Endothelial cell of umbilical vein (primary cell): ENCODE measurements around the gene TRIM65. TPM values are rescaled to one million over a fixed set of nuclear protein-coding genes. Genes with fewer than 3 reads are reported as not detected.

Experiments
- BruUV-seq: library from RNA; stranded (reverse); fragments of 400-500 nt; replicated peaks from 2 replicates; lab custom pipeline; 2021; lab: Mats Ljungman, UMichigan
- CTCF ChIA-PET: fragments of 300-600, 350-600 bp; sonication (Branson Sonifier 250); formaldehyde crosslinking; loops from one replicate; lab custom pipeline; 2021; ENCODE audit warnings: antibody characterized with exemption, inconsistent platforms; lab: Charles Lee
- POLR2A ChIA-PET: fragments of 300-600, 350-600 bp; sonication (Branson Sonifier 250); formaldehyde crosslinking; loops from one replicate; lab custom pipeline; 2021; ENCODE audit warnings: antibody characterized with exemption, inconsistent platforms; lab: Charles Lee
- DNase-seq: peaks from one replicate; pipeline ENCODE4 v3.0.0-alpha.2; 2011; ENCODE audit warnings: low read depth, low spot score
- FAIRE-seq: peaks from 2 replicates; lab custom pipeline; 2011; peaks lifted over from hg19 to GRCh38; lab: Jason Lieb, UNC
- H2AFZ ChIP-seq: 2 replicates; pipeline ENCODE4 v1.6.0; 2012; ENCODE audit warnings: low read depth, low read length, control low read depth, inconsistent platforms
- H3K27ac ChIP-seq: 2 replicates; pipeline ENCODE4 v1.5.1; 2011; ENCODE audit warnings: low read depth, mild to moderate bottlenecking, control low read depth, low read length, moderate library complexity; ENCODE audit not compliant: insufficient read depth
- H3K27me3 ChIP-seq, 2 experiments: 2 replicates each; pipeline versions ENCODE4 v1.6.0 to v1.6.1; 2011; ENCODE audit warnings: low read length in 2 of 2, mixed read lengths in 1 of 2; ENCODE audit not compliant: control insufficient read depth in 2 of 2, insufficient read depth in 2 of 2
- H3K36me3 ChIP-seq, 2 experiments: 2 replicates in 1 of 2; 3 replicates in 1 of 2; pipeline ENCODE4 v1.5.1; 2011; ENCODE audit warnings: low read length in 2 of 2, mild to moderate bottlenecking in 1 of 2, moderate library complexity in 1 of 2; ENCODE audit not compliant: control insufficient read depth in 2 of 2, insufficient read depth in 2 of 2; ENCODE audit errors: extremely low read depth in 1 of 2
- H3K4me1 ChIP-seq: 3 replicates; pipeline ENCODE4 v1.5.1; 2011; ENCODE audit warnings: mild to moderate bottlenecking, low read length; ENCODE audit not compliant: control insufficient read depth, insufficient read depth; ENCODE audit errors: extremely low read depth
- H3K4me2 ChIP-seq: 2 replicates; pipeline ENCODE4 v1.6.1; 2011; ENCODE audit warnings: low read length, control low read depth, mixed read lengths; ENCODE audit not compliant: insufficient read depth
- H3K4me3 ChIP-seq, 3 experiments: fragments of 200-600 bp in 1 of 3; sonication (generic), shearing (Covaris generic) in 1 of 3; replicated peaks in 1 of 3; 2 replicates each; pipeline ENCODE4 v1.5.1; 2011 to 2016; ENCODE audit warnings: control low read depth in 3 of 3, low read length in 3 of 3, mild to moderate bottlenecking in 2 of 3, inconsistent platforms in 1 of 3, low read depth in 1 of 3, moderate library complexity in 1 of 3; ENCODE audit not compliant: insufficient read depth in 1 of 3
- H3K79me2 ChIP-seq: 2 replicates; pipeline ENCODE4 v1.6.0; 2012; ENCODE audit warnings: low read length, inconsistent platforms; ENCODE audit not compliant: control insufficient read depth, insufficient read depth
- H3K9ac ChIP-seq: replicated peaks from 2 replicates; pipeline ENCODE3; 2011; ENCODE audit warnings: low read length, control low read depth; ENCODE audit not compliant: insufficient read depth; ENCODE audit errors: extremely low read depth
- H3K9me1 ChIP-seq: replicated peaks from 3 replicates; pipeline ENCODE4 v1.6.0; 2011; ENCODE audit warnings: mild to moderate bottlenecking, low read length; ENCODE audit not compliant: control insufficient read depth, insufficient read depth; ENCODE audit errors: extremely low read depth
- H3K9me3 ChIP-seq: replicated peaks from 2 replicates; pipeline ENCODE4 v1.5.1; 2012; ENCODE audit warnings: low read length, inconsistent platforms; ENCODE audit not compliant: control insufficient read depth, insufficient read depth
- H4K20me1 ChIP-seq: replicated peaks from 2 replicates; pipeline ENCODE3; 2011; ENCODE audit warnings: mild to moderate bottlenecking, low read length; ENCODE audit not compliant: control insufficient read depth, insufficient read depth; ENCODE audit errors: extremely low read depth
- CTCF ChIP-seq, 2 donors: IDR thresholded peaks; 1 replicate in 1 of 2; 2 replicates in 1 of 2; pipeline ENCODE4 v1.5.1; 2011; ENCODE audit warnings: low read length in 2 of 2, mild to moderate bottlenecking in 2 of 2, moderate library complexity in 2 of 2, control low read depth in 1 of 2, inconsistent platforms in 1 of 2, low read depth in 1 of 2; ENCODE audit not compliant: insufficient read depth in 1 of 2; ENCODE audit errors: extremely low read depth in 1 of 2
- EZH2 ChIP-seq: IDR thresholded peaks from 2 replicates; pipeline ENCODE4 v1.6.1; 2012; ENCODE audit warnings: borderline replicate concordance, low read depth, mild to moderate bottlenecking, moderate library complexity, low read length, inconsistent platforms; ENCODE audit not compliant: severe bottlenecking
- FOS ChIP-seq: IDR thresholded peaks from 2 replicates; pipeline ENCODE4 v1.6.1; 2011; ENCODE audit warnings: mild to moderate bottlenecking, low read length, moderate library complexity, borderline replicate concordance; ENCODE audit not compliant: insufficient read depth
- GATA2 ChIP-seq: IDR thresholded peaks from 2 replicates; pipeline ENCODE4 v1.7.0; 2011; ENCODE audit warnings: low read depth, mild to moderate bottlenecking, moderate library complexity, mixed read lengths, low read length; ENCODE audit not compliant: insufficient read length, insufficient read depth
- JUN ChIP-seq: IDR thresholded peaks from 2 replicates; pipeline ENCODE4 v1.6.1; 2011; ENCODE audit warnings: borderline replicate concordance, low read depth; ENCODE audit not compliant: insufficient read length, insufficient read depth
- MYC ChIP-seq: IDR thresholded peaks from one replicate; pipeline ENCODE4 v1.6.1; 2011; ENCODE audit warnings: mild to moderate bottlenecking, low read depth, low read length
- POLR2A ChIP-seq: IDR thresholded peaks from 2 replicates; pipeline ENCODE4 v1.6.1; 2012; ENCODE audit warnings: low read depth, mild to moderate bottlenecking, control low read depth, low read length
- POLR2AphosphoS5 ChIP-seq: IDR thresholded peaks from 2 replicates; pipeline ENCODE4 v1.6.1; 2012; ENCODE audit warnings: low read depth, mild to moderate bottlenecking, control low read depth, low read length, moderate library complexity; ENCODE audit not compliant: insufficient read depth
- dilution Hi-C: fragments of 300-500 bp; cut with MboI; formaldehyde crosslinking; loops from one replicate; pipeline ENCODE4 v1.15.0; 2019; ENCODE audit warnings: low sequenced_read_pairs; ENCODE audit not compliant: extremely low pct_ligation_motif_present
- intact Hi-C: fragments of 100-400 bp; cut with micrococcal nuclease; formaldehyde crosslinking; loops from one replicate; pipeline ENCODE4 v1.10.0; 2022
- polyA plus RNA-seq, 4 experiments: library from polyadenylated mRNA; depleted of rRNA in 3 of 4; stranded (reverse) in 3 of 4; unstranded in 1 of 4; fragments of >200 nt; gene quantifications; 2 replicates each; pipeline versions ENCODE4 v1.2.1 to v1.2.3, GENCODE V29; 2011 to 2012; ENCODE audit warnings: missing spikeins in 1 of 4
- total RNA-seq: library from RNA; stranded (reverse); gene quantifications from 2 replicates; pipeline ENCODE4 v1.2.3, GENCODE V29; 2021
- TF ChIP-seq, protein P1 (sequence below): IDR thresholded peaks from 2 replicates; pipeline ENCODE4 v1.6.1; 2011; ENCODE audit not compliant: insufficient read depth, insufficient read length

The TRIM65 gene
- total and polyA plus RNA-seq, 2 donors (not counting 3 experiments of a cell fraction or from before 2014, with no cell fraction given) = 19.3 to 33.5 TPM

DNA sequence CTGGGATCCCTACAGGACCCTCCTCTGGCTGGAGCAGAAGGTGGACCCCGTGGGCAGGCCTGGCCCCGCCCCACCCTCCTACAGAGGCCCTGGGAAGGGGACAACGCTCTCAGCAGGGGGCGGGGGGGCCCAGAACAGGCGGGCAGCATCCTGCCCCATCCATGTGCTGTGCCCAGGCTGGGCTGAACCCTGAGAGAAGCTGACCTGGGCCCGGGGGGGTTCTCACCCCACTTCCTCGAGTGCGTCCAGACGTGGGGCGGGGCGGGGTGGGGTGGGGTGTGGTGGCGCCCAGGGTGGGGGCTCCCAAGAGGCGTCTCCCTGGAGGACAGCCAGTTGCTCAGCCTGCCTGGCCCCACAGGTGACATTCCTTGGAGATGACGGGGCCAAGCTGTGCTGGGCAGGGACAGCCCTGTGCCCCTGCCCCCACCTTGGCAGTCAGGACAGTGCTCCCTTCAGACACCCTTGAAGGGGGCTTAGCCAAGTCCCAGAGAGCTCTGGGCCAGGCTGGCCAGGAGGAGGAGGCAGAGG is 52.2 kb downstream of the TRIM65 start:
- TF ChIP-seq MYC (no peak), CTCF (IDR thresholded peaks at IDR 0.05; ENCODE audit: extremely low read depth in 1 of 2, insufficient read depth in 1 of 2, low read depth in 1 of 2, low read length in 2 of 2) (no peak), POLR2A (peak; percentile 14), GATA2 (no peak), FOS (no peak), POLR2AphosphoS5 (no peak), JUN (no peak), EZH2 (no peak)
- TF ChIP-seq, protein P1, sequence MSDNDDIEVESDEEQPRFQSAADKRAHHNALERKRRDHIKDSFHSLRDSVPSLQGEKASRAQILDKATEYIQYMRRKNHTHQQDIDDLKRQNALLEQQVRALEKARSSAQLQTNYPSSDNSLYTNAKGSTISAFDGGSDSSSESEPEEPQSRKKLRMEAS = no peak
- dilution Hi-C loops = no loop called here
- Histone ChIP-seq H3K27ac (peak overlapping the region; percentile 38), H3K4me3 (no peak overlapping the region), H2AFZ (peak overlapping the region; percentile 86), H3K4me1 (peaks cover 39% of the 10 kb centered on the region), H4K20me1 (no peaks in the 10 kb centered on the region), H3K79me2 (no peaks in the 10 kb centered on the region), H3K36me3 (peaks cover 3 to 23% of the 10 kb centered on the region in 2 experiments), H3K9me3 (no peaks in the 10 kb centered on the region), H3K4me2 (no peak overlapping the region), H3K9me1 (no peaks in the 10 kb centered on the region), H3K27me3 (no peaks in the 10 kb centered on the region), H3K9ac (no peak overlapping the region)
- DNase-seq (no peak), FAIRE-seq (peak; percentile 49)
- BruUV-seq = no TSS peak
- ChIA-PET POLR2A (no interaction called here), CTCF (interaction anchor here (0.8 to 6.8 kb wide), 11 partner anchors 10 to 80 kb away, joined by 3 to 53 read pairs (median 7); partner anchors contain the start of genes GALK1, TRIM47, TRIM65 and WBP2)
- intact Hi-C loops = loop anchor here (1.0 to 2.0 kb wide), 4 partner anchors 11 to 52 kb away; partner anchors contain the start of genes TRIM65 and WBP2
